ENCODE results near the gene ZNF17.
"Not testable (repeated sequence)": the region's sequence is repeated elsewhere in the genome, so short reads cannot be mapped to it uniquely, and the experiment has no call there.

Gene ZNF17

GRCh38 chr19:57410877-57411671 is at the start of gene ZNF17:
TSS of gene ZNF17 (plus strand) at chr19:57411161. CDS start at chr19:57413616, 2,455 bp downstream.
- DNase-seq: peak; percentile 79

GRCh38 chr19:57362419-57362818 is 48.5 kb upstream of the ZNF17 start:
- DNase-seq: no peak

GRCh38 chr19:57362997-57363687 is 47.8 kb upstream of the ZNF17 start, which contains the start of the genes TRAPPC2B and ZNF547:
TSS of gene TRAPPC2B (plus strand) at chr19:57363551. CDS start at chr19:57364834, 1,283 bp downstream.
TSS of gene ZNF547 (plus strand) at chr19:57363551. CDS start at chr19:57368556, 5,005 bp downstream.
- DNase-seq: peak; percentile 95

- DNase-seq: no peak
These were observed 47.2 kb upstream of the ZNF17 start for GRCh38 chr19:57363688-57364181.

- DNase-seq: no peak
These were observed 44.2 kb upstream of the ZNF17 start for GRCh38 chr19:57366776-57367175.

GRCh38 chr19:57374179-57374578 is 36.8 kb upstream of the ZNF17 start:
- no peak for DNase-seq

GRCh38 chr19:57374647-57375046 is 36.3 kb upstream of the ZNF17 start:
- not testable (repeated sequence) for DNase-seq

GRCh38 chr19:57376151-57376550 is 34.8 kb upstream of the ZNF17 start:
- no peak for DNase-seq

GRCh38 chr19:57377498-57378146 is 33.3 kb upstream of the ZNF17 start:
- no peak for DNase-seq

- DNase-seq: no peak
These were observed 30.0 kb upstream of the ZNF17 start for GRCh38 chr19:57380923-57381322.

- no peak for DNase-seq
These were observed 28.0 kb upstream of the ZNF17 start for GRCh38 chr19:57382806-57383488.

- DNase-seq: no peak
These were observed 21.7 kb upstream of the ZNF17 start for GRCh38 chr19:57389194-57389729.

- DNase-seq: peak; percentile 96
These were observed 21.0 kb upstream of the ZNF17 start, which contains the start of gene ZNF548 for GRCh38 chr19:57389730-57390598. TSS of gene ZNF548 (plus strand) at chr19:57389854. CDS start at chr19:57390100, 246 bp downstream.

- DNase-seq: no peak
These were observed 15.3 kb upstream of the ZNF17 start for GRCh38 chr19:57395710-57396109.

- no peak for DNase-seq
These were observed 12.1 kb upstream of the ZNF17 start for GRCh38 chr19:57398868-57399267.

GRCh38 chr19:57403737-57404563 is 7.0 kb upstream of the ZNF17 start:
- DNase-seq: no peak

- no peak for DNase-seq
These were observed 4.3 kb upstream of the ZNF17 start for GRCh38 chr19:57406516-57407123.

GRCh38 chr19:57419439-57419838 is 8.5 kb downstream of the ZNF17 start:
- no peak for DNase-seq

GRCh38 chr19:57421037-57421436 is 10.1 kb downstream of the ZNF17 start:
- no peak for DNase-seq
